ENCODE measurements around the gene PON2. TPM values are rescaled to one million over a fixed set of nuclear protein-coding genes. Genes with fewer than 3 reads are reported as not detected.
A peak's percentile ranks its signal among the peaks of the same experiment; 100 is the strongest.

PON2 gene
- polyA plus RNA-seq, 1 of the 3 experiments (the other 2 are of a cell fraction), result 125 TPM

GRCh38 chr7:95376632-95377400 is 58.0 kb downstream of the PON2 start:
- no peak overlapping the region for H3K27ac ChIP-seq (ENCODE audit: low read depth in 2 of 2, low read length in 1 of 2)
- WGBS (ENCODE audit: low lambda C conversion rate), result 38% methylated on average over 14 of the region's 18 CpGs
- TF ChIP-seq, protein P1, sequence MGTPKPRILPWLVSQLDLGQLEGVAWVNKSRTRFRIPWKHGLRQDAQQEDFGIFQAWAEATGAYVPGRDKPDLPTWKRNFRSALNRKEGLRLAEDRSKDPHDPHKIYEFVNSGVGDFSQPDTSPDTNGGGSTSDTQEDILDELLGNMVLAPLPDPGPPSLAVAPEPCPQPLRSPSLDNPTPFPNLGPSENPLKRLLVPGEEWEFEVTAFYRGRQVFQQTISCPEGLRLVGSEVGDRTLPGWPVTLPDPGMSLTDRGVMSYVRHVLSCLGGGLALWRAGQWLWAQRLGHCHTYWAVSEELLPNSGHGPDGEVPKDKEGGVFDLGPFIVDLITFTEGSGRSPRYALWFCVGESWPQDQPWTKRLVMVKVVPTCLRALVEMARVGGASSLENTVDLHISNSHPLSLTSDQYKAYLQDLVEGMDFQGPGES (IDR thresholded peaks at IDR 0.05; ENCODE audit: low read depth, low read length), result no peak
- TF ChIP-seq MXI1 (IDR thresholded peaks at IDR 0.05; ENCODE audit: low read depth, low read length) (no peak), NRF1 (IDR thresholded peaks at IDR 0.05; ENCODE audit: low read depth, low read length) (no peak)
- H4K20me1 ChIP-seq (ENCODE audit: insufficient read depth), result no peaks in the 10 kb centered on the region
- ChIA-PET POLR2A (no interaction called here), CTCF (no interaction called here)
- H3K79me2 ChIP-seq (ENCODE audit: insufficient read depth), result no peaks in the 10 kb centered on the region
- no peak overlapping the region for H3K9ac ChIP-seq
- H3K9me3 ChIP-seq, result no peaks in the 10 kb centered on the region
- H3K36me3 ChIP-seq (replicated peaks in 1 of 2; ENCODE audit: control insufficient read depth in 1 of 2, insufficient read depth in 2 of 2, low read length in 1 of 2), result no peaks in the 10 kb centered on the region
- no peaks in the 10 kb centered on the region for H3K9me2 ChIP-seq
- no peak overlapping the region for H3K4me2 ChIP-seq
- H3F3A ChIP-seq (replicated peaks; ENCODE audit: insufficient read depth), result no peaks in the 10 kb centered on the region
- H2AFZ ChIP-seq (ENCODE audit: low read depth), result peak overlapping the region; percentile 49; the same call in 1 of the 2 replicates
- DNase-seq, result no peak
- H3K4me1 ChIP-seq (ENCODE audit: control insufficient read depth in 1 of 2, insufficient read depth in 2 of 2, low read depth in 1 of 2, low read length in 1 of 2), result peaks cover 0 to 2% of the 10 kb centered on the region in 2 experiments; a peak in 1 of 4 replicates
- H3K4me3 ChIP-seq (ENCODE audit: low read depth in 2 of 2, low read length in 1 of 2), result peak overlapping the region in 1 of 2 experiments; percentile 14; a peak in 1 of 4 replicates
- H3K27me3 ChIP-seq (ENCODE audit: insufficient read depth), result no peaks in the 10 kb centered on the region

DNA sequence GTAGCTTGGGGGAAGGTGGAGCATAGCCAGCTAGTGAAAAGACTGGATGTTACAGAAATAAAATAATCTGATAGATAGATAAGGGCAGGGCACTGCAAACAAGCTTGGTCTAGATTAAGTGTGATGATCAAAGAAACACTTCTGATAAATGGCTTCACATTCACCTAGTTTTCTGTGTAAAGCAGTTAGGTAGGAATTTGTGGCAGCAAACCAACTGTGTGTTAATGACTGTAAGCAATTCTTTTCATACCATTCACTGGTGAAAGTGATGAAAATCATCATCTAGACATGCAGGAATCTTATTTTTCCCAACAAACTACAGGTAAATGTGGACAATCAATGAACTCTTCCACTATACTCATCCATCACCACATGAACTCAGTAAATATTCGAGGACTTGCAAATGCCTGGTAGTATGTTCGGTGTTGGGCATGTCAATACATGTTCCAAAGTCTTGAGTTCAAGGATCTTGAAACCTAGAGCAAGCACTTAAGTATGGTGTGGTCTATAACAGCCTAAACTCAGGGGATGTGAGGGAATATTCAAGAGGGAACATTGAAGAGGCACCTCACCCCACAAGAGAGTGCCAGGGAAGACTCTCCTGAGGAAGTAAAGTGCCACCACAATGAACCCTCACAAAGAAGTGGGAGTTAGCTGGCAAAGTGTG is 59.1 kb downstream of the PON2 start:
- 16% methylated on average over 2 of the region's 2 CpGs for WGBS (ENCODE audit: low lambda C conversion rate)
- Histone ChIP-seq H3K27me3 (ENCODE audit: insufficient read depth) (no peaks in the 10 kb centered on the region), H3K4me1 (ENCODE audit: control insufficient read depth in 1 of 2, insufficient read depth in 2 of 2, low read depth in 1 of 2, low read length in 1 of 2) (peaks cover 0 to 2% of the 10 kb centered on the region in 2 experiments; a peak in 1 of 4 replicates), H3K4me2 (no peak overlapping the region), H2AFZ (ENCODE audit: low read depth) (no peak overlapping the region), H3K27ac (ENCODE audit: low read depth in 2 of 2, low read length in 1 of 2) (no peak overlapping the region), H3K4me3 (ENCODE audit: low read depth in 2 of 2, low read length in 1 of 2) (no peak overlapping the region), H3K9ac (no peak overlapping the region), H4K20me1 (ENCODE audit: insufficient read depth) (no peaks in the 10 kb centered on the region), H3K79me2 (ENCODE audit: insufficient read depth) (no peaks in the 10 kb centered on the region), H3F3A (replicated peaks; ENCODE audit: insufficient read depth) (no peaks in the 10 kb centered on the region), H3K36me3 (replicated peaks in 1 of 2; ENCODE audit: control insufficient read depth in 1 of 2, insufficient read depth in 2 of 2, low read length in 1 of 2) (no peaks in the 10 kb centered on the region), H3K9me3 (no peaks in the 10 kb centered on the region), H3K9me2 (no peaks in the 10 kb centered on the region)
- CTCF ChIA-PET, result interaction anchor here (1.0 kb wide), 1 partner anchor 68 kb away, joined by 3 read pairs; no protein-coding TSS in a partner anchor
- DNase-seq, result no peak
- TF ChIP-seq FOXJ3 (CRISPR knock-in tag; IDR thresholded peaks at IDR 0.05), result no peak
- POLR2A ChIA-PET, result no interaction called here

DNA sequence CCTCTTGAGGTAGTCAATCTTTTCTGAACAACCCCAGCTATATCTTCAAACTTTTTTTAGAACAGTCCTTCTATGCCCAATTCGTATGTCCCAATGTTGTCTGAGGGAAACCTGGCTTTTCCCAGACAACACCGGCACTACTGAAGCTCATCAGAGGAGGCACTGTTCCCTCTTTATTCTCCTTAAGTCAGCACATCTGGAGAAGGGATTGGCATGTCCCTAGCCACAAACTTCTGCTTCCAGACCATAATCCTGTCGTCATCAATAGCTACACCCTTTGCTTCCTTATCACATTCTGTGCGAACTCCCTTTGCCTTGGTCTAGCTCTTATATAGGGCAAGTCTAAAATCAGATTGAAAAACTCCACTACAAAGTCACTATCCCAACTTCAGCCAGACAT is 61.5 kb downstream of the PON2 start:
- CTCF ChIA-PET, result interaction anchor here (0.7 to 2.0 kb wide), 3 partner anchors 11 to 1822 kb away, joined by 3 to 5 read pairs (median 3); no protein-coding TSS in a partner anchor

More for the DNA sequence above, 61.5 kb downstream of the PON2 start:
- no peak overlapping the region for H2AFZ ChIP-seq (ENCODE audit: low read depth)
- no peak for DNase-seq
- no peak overlapping the region for H3K9ac ChIP-seq
- H3K9me3 ChIP-seq, result no peaks in the 10 kb centered on the region
- H3K4me3 ChIP-seq (ENCODE audit: low read depth in 2 of 2, low read length in 1 of 2), result no peak overlapping the region
- H4K20me1 ChIP-seq (ENCODE audit: insufficient read depth), result no peaks in the 10 kb centered on the region
- no peaks in the 10 kb centered on the region; the same call in 1 of the 2 replicates for H3K27me3 ChIP-seq (ENCODE audit: insufficient read depth)
- no peaks in the 10 kb centered on the region for H3F3A ChIP-seq (replicated peaks; ENCODE audit: insufficient read depth)
- 22% methylated on average over 4 of the region's 4 CpGs for WGBS (ENCODE audit: low lambda C conversion rate)
- H3K36me3 ChIP-seq (replicated peaks in 1 of 2; ENCODE audit: control insufficient read depth in 1 of 2, insufficient read depth in 2 of 2, low read length in 1 of 2), result no peaks in the 10 kb centered on the region
- no peaks in the 10 kb centered on the region for H3K79me2 ChIP-seq (ENCODE audit: insufficient read depth)
- no peak overlapping the region for H3K27ac ChIP-seq (ENCODE audit: low read depth in 2 of 2, low read length in 1 of 2)
- H3K4me1 ChIP-seq (ENCODE audit: control insufficient read depth in 1 of 2, insufficient read depth in 2 of 2, low read depth in 1 of 2, low read length in 1 of 2), result peaks cover 0 to 2% of the 10 kb centered on the region in 2 experiments; a peak in 1 of 4 replicates
- H3K4me2 ChIP-seq, result no peak overlapping the region
- no peaks in the 10 kb centered on the region for H3K9me2 ChIP-seq
- no peak for TF ChIP-seq JUND (IDR thresholded peaks at IDR 0.05)
- no peak for TF ChIP-seq MAX (IDR thresholded peaks at IDR 0.05; ENCODE audit: low read depth)
- no peak for TF ChIP-seq MXI1 (IDR thresholded peaks at IDR 0.05; ENCODE audit: low read depth, low read length)
- TF ChIP-seq USF2 (IDR thresholded peaks at IDR 0.05; ENCODE audit: borderline replicate concordance, low read depth, low read length), result no peak
- TF ChIP-seq RAD21 (IDR thresholded peaks at IDR 0.05; ENCODE audit: low read length), result no peak
- no peak for TF ChIP-seq REST (IDR thresholded peaks at IDR 0.05; ENCODE audit: low read depth, low read length)
- no peak for TF ChIP-seq NRF1 (IDR thresholded peaks at IDR 0.05; ENCODE audit: low read depth, low read length)
- TF ChIP-seq EP300 (IDR thresholded peaks at IDR 0.05; ENCODE audit: borderline replicate concordance in 1 of 2, low read depth in 1 of 2, low read length in 1 of 2), result no peak
- no peak for TF ChIP-seq POLR2AphosphoS5 (IDR thresholded peaks at IDR 0.05; ENCODE audit: low read depth, low read length)
- no peak for TF ChIP-seq YY1 (IDR thresholded peaks at IDR 0.05; ENCODE audit: low read depth)
- POLR2A ChIA-PET, result no interaction called here
